OCI-M1 (cell line): ENCODE measurements around the gene ANKRD44.
A peak's percentile ranks its signal among the peaks of the same experiment; 100 is the strongest.
"Not testable (repeated sequence)": the region's sequence is repeated elsewhere in the genome, so short reads cannot be mapped to it uniquely, and the experiment has no call there.

Experiments
- DNase-seq: peaks from one replicate; lab custom pipeline; 2025; lab: John Stamatoyannopoulos, UW

ANKRD44 gene

GRCh38 chr2:197259470-197259999, 51.0 kb downstream of the ANKRD44 start:
- no peak for DNase-seq

GRCh38 chr2:197258580-197258979, 52.0 kb downstream of the ANKRD44 start:
- peak; percentile 29 for DNase-seq

GRCh38 chr2:197256547-197257170, 53.9 kb downstream of the ANKRD44 start:
- DNase-seq = peak; percentile 28

GRCh38 chr2:197256021-197256420, 54.6 kb downstream of the ANKRD44 start:
- DNase-seq = peak; percentile 76

GRCh38 chr2:197255543-197255942, 55.0 kb downstream of the ANKRD44 start:
- peak; percentile 94 for DNase-seq

- no peak for DNase-seq
Observed at GRCh38 chr2:197254776-197255530, 55.6 kb downstream of the ANKRD44 start.

- DNase-seq = no peak
Observed at GRCh38 chr2:197251576-197251975, 59.0 kb downstream of the ANKRD44 start.

- no peak for DNase-seq
Observed at GRCh38 chr2:197251163-197251562, 59.4 kb downstream of the ANKRD44 start.

GRCh38 chr2:197250084-197250397, 60.5 kb downstream of the ANKRD44 start:
- DNase-seq = no peak

GRCh38 chr2:197249381-197250083, 61.0 kb downstream of the ANKRD44 start:
- DNase-seq = no peak

GRCh38 chr2:197248623-197249022, 62.0 kb downstream of the ANKRD44 start:
- no peak for DNase-seq

- DNase-seq = no peak
Observed at GRCh38 chr2:197248001-197248401, 62.6 kb downstream of the ANKRD44 start.

- DNase-seq = no peak
Observed at GRCh38 chr2:197247083-197247482, 63.5 kb downstream of the ANKRD44 start.

GRCh38 chr2:197245829-197246804, 64.5 kb downstream of the ANKRD44 start:
- no peak for DNase-seq

GRCh38 chr2:197244349-197244748, 66.2 kb downstream of the ANKRD44 start:
- no peak for DNase-seq

- DNase-seq = no peak
Observed at GRCh38 chr2:197242719-197243118, 67.9 kb downstream of the ANKRD44 start.

GRCh38 chr2:197241596-197241995, 69.0 kb downstream of the ANKRD44 start:
- no peak for DNase-seq

GRCh38 chr2:197241153-197241552, 69.4 kb downstream of the ANKRD44 start:
- DNase-seq = no peak

- DNase-seq = peak; percentile 32
Observed at GRCh38 chr2:197240421-197241041, 70.0 kb downstream of the ANKRD44 start.

- DNase-seq = not testable (repeated sequence)
Observed at GRCh38 chr2:197240018-197240417, 70.6 kb downstream of the ANKRD44 start.

GRCh38 chr2:197239434-197239833, 71.1 kb downstream of the ANKRD44 start:
- peak; percentile 71 for DNase-seq
